Measurements from ENCODE around the gene CDCA4.

Gene CDCA4

DNA sequence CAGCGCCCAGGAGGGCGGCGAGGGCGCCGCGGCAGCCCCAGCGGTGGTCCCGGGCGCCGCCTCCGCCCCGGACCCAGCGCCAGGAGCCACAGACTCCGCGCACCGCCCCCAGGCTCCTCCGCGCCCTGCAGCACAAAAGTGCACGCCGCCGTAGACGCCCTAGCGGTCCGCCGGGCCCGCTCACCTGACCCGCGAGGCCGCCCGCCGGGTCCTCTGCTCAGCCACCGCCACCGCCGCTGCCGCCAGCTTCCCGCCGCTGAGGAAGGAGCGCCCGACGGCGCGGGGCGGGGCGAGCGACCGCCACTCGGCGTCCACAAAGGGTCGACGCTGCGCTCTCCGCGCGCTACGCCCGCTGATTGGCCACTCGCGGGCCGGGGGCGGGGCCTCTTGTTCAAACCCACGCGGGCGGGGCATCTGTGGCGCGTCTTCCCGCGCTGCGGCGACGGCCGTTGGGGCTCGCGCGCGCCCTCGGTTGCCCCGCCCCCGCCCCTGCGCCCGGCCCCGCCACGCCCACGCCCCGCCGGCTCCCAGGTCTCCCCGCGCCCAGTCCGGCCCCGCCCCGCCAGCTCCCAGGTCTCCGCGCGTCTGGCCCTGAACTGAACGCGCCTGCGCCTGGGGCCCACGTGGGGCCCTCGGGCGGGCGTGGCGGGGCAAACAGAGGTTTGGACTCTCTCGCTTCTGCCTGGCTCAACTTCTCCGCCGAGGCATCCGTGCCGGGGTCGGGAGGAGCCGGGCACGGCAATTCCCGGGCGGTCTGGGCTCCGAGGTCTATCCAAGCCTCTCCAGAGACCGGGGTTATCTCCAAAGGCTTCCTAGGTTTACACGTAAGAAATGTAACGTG lies at the start of gene CDCA4:
TSS of gene CDCA4 (minus strand) at position 269 of the 841 bp plus-strand sequence. CDS start 9,154 bp downstream, outside the sequence.
- DNase-seq (ENCODE audit: low read depth), result peak; percentile 96
- TF ChIP-seq POLR2A (IDR thresholded peaks at IDR 0.05; ENCODE audit: extremely low read depth, insufficient read length) (peak; percentile 84), MYC (IDR thresholded peaks at IDR 0.05; ENCODE audit: low read depth, low read length) (peak; percentile 92)
- TF ChIP-seq, protein P1, sequence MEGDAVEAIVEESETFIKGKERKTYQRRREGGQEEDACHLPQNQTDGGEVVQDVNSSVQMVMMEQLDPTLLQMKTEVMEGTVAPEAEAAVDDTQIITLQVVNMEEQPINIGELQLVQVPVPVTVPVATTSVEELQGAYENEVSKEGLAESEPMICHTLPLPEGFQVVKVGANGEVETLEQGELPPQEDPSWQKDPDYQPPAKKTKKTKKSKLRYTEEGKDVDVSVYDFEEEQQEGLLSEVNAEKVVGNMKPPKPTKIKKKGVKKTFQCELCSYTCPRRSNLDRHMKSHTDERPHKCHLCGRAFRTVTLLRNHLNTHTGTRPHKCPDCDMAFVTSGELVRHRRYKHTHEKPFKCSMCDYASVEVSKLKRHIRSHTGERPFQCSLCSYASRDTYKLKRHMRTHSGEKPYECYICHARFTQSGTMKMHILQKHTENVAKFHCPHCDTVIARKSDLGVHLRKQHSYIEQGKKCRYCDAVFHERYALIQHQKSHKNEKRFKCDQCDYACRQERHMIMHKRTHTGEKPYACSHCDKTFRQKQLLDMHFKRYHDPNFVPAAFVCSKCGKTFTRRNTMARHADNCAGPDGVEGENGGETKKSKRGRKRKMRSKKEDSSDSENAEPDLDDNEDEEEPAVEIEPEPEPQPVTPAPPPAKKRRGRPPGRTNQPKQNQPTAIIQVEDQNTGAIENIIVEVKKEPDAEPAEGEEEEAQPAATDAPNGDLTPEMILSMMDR (IDR thresholded peaks at IDR 0.05; ENCODE audit: low read depth, low read length), result no peak
- TF ChIP-seq, protein P2, sequence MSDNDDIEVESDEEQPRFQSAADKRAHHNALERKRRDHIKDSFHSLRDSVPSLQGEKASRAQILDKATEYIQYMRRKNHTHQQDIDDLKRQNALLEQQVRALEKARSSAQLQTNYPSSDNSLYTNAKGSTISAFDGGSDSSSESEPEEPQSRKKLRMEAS (IDR thresholded peaks at IDR 0.05; ENCODE audit: low read depth, low read length), result peak; percentile 91
- H3K4me3 ChIP-seq (ENCODE audit: low read depth, low read length), result peak within 1 kb of the TSS; percentile 81

DNA sequence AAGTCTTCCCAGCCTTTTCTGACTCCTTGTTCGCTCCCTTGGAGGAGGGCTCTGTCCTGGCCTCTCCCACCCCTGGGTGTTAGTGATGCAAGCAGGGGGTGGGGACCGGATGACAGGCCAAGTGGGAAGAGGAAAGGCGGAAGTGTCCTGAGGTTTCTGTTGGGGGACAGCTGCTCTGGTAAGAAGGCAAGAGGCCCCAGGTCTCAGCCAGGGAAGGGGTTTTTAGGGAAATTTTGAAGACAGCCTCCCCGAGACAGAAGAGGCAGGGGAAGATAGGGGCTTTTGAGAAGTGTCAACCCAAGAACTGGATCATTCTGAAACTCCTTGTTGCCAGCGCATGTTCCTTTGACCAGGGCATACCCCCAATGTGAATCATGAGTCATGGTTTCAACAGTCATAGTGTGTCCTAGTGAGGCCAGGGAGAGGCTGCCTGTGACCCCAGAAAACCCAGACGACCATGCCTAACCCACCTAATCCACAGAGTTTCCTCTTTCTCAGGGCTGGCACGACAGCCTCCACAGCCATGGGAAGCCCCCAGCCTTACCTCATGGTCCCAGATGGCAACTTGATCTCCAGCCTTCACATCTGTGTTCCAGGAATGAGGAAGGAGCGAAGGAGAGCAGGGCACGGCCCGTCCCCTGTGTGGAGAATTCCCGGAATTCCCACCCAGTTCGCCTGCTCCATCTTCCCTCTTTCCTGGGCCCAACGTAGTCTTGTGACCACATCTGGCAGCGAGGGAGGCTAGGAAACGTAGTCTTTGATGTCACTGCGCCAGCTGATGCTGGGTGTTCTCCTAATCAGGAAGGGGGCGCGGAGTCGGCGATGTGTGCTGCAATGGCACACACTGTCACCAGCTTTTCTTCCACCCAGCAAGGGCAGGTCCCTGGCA lies 49.2 kb upstream of the CDCA4 start:
- TF ChIP-seq MYC (IDR thresholded peaks at IDR 0.05; ENCODE audit: low read depth, low read length) (no peak; the same call in none of the 2 replicates), POLR2A (IDR thresholded peaks at IDR 0.05; ENCODE audit: extremely low read depth, insufficient read length) (no peak)
- TF ChIP-seq, protein P1 (IDR thresholded peaks at IDR 0.05; ENCODE audit: low read depth, low read length), result no peak
- TF ChIP-seq, protein P2 (IDR thresholded peaks at IDR 0.05; ENCODE audit: low read depth, low read length), result peak; percentile 56; the same call in 1 of the 2 replicates
- peak; percentile 86 for DNase-seq (ENCODE audit: low read depth)

DNA sequence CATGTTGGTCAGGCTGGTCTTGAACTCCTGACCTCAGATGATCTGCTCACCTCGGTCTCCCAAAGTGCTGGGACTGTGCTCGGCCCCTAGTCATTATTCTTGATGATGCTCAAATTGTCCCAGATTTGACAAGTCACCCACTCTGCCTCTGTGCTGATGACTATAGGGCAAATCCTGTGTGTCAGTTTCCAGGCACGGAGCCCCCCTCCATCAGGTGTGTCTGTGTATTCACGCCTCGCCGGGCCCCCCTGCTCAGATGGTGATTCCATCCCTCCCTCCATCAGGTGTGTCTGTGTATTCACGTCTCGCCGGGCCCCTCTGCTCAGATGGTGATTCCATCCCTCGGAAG lies 48.6 kb upstream of the CDCA4 start:
- DNase-seq (ENCODE audit: low read depth), result no peak
- TF ChIP-seq, protein P1 (IDR thresholded peaks at IDR 0.05; ENCODE audit: low read depth, low read length), result no peak
- TF ChIP-seq POLR2A (IDR thresholded peaks at IDR 0.05; ENCODE audit: extremely low read depth, insufficient read length) (no peak), MYC (IDR thresholded peaks at IDR 0.05; ENCODE audit: low read depth, low read length) (no peak)
- TF ChIP-seq, protein P2 (IDR thresholded peaks at IDR 0.05; ENCODE audit: low read depth, low read length), result no peak
- H3K4me3 ChIP-seq (ENCODE audit: low read depth, low read length), result no peak overlapping the region

More for the DNA sequence above, 49.2 kb upstream of the CDCA4 start:
- H3K4me3 ChIP-seq (ENCODE audit: low read depth, low read length), result peak overlapping the region; percentile 35

DNA sequence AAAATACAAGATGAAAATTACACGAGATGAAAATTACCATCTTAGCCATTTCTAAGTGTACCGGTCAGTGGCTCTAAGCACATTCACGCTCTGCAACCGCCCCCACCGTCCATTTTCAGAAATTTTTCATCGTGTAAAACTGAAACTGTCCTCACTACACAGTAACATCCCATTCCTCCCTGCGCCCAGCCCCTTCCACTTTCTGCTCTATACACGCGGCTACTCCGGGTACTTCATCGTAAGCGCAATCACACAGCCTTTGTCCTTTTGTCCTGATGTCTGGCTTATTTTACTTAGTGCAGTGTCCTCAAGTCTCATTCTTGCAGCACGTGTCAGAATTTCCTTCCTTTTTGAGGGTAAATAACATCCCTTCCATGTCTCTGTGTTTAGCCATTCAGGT lies 47.9 kb upstream of the CDCA4 start:
- DNase-seq (ENCODE audit: low read depth), result no peak
- no peak for TF ChIP-seq MYC (IDR thresholded peaks at IDR 0.05; ENCODE audit: low read depth, low read length)
- H3K4me3 ChIP-seq (ENCODE audit: low read depth, low read length), result no peak overlapping the region

DNA sequence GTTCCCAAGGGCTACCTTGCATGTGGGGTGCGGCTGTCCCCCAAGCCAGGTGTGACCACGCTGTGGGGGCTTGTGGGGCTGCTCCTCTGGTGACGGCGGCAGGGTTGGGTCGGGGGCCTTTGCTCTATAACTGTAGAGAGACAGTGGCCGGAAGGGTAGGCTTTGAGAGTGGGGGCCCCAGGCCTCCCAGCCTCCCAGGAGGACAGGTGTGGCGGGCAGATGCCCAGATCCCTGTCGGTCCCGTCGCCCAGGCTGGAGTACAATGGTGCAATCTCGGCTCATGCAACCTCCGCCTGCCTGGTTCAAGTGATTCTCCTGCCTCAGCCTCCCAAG lies 47.1 kb upstream of the CDCA4 start:
- TF ChIP-seq POLR2A (IDR thresholded peaks at IDR 0.05; ENCODE audit: extremely low read depth, insufficient read length) (no peak), MYC (IDR thresholded peaks at IDR 0.05; ENCODE audit: low read depth, low read length) (no peak)
- TF ChIP-seq, protein P2 (IDR thresholded peaks at IDR 0.05; ENCODE audit: low read depth, low read length), result no peak
- TF ChIP-seq, protein P1 (IDR thresholded peaks at IDR 0.05; ENCODE audit: low read depth, low read length), result no peak
- no peak for DNase-seq (ENCODE audit: low read depth)
- no peak overlapping the region for H3K4me3 ChIP-seq (ENCODE audit: low read depth, low read length)

Data from NB4 (cell line).